Neural crest cell (in vitro differentiated cells): ENCODE results near the gene ARMC5. TPM values are rescaled to one million over a fixed set of nuclear protein-coding genes. Genes with fewer than 3 reads are reported as not detected.

Source experiments
- DNase-seq: peaks from one replicate; pipeline ENCODE4 v3.0.0; 2021; ENCODE audit warnings: low read depth, mixed read lengths, low spot score
- H3K27ac Mint-ChIP-seq: one replicate; pipeline ENCODE4 v1.8.0; 2021; ENCODE audit warnings: mild to moderate bottlenecking, mixed read lengths; ENCODE audit not compliant: unreplicated experiment
- H3K27me3 Mint-ChIP-seq: 2 replicates; pipeline ENCODE4 v1.8.0; 2021; ENCODE audit warnings: low read depth, mild to moderate bottlenecking, mixed read lengths
- H3K36me3 Mint-ChIP-seq: 2 replicates; pipeline ENCODE4 v1.8.0; 2021; ENCODE audit warnings: low read depth, mild to moderate bottlenecking, mixed read lengths
- H3K4me1 Mint-ChIP-seq: 2 replicates; pipeline ENCODE4 v1.8.0; 2021; ENCODE audit warnings: mixed read lengths
- H3K4me3 Mint-ChIP-seq: one replicate; pipeline ENCODE4 v1.8.0; 2021; ENCODE audit warnings: mild to moderate bottlenecking, mixed read lengths
- H3K9me3 Mint-ChIP-seq: 2 replicates; pipeline ENCODE4 v1.8.0; 2021; ENCODE audit warnings: mixed read lengths
- CTCF ChIP-seq: fragments of 200-600 bp; sonication (generic); conservative IDR thresholded peaks from 2 replicates; pipeline ENCODE4 v1.5.0; 2021; ENCODE audit warnings: antibody characterized with exemption, mild to moderate bottlenecking
- total RNA-seq: library from RNA; stranded (reverse); gene quantifications from 2 replicates; pipeline ENCODE4 v1.2.1, GENCODE V29; 2021

The ARMC5 gene
- total RNA-seq, 1 donor from 2014 or later: 12.3 TPM

GRCh38 chr16:31471875-31472708 lies 12.8 kb downstream of the ARMC5 start, which contains the start of gene TGFB1I1:
Gene TGFB1I1 (plus strand): TSS chr16:31472152. CDS start chr16:31472189, 37 bp downstream.
- DNase-seq: no peak
- peaks cover 26% of the 10 kb centered on the region for H3K4me1 Mint-ChIP-seq
- H3K4me3 Mint-ChIP-seq: peak within 1 kb of the TSS; percentile 87
- H3K27ac Mint-ChIP-seq: peak within 1 kb of the TSS; percentile 62
- no peaks in the 10 kb centered on the region for H3K9me3 Mint-ChIP-seq
- peaks cover 56% of the 10 kb centered on the region for H3K27me3 Mint-ChIP-seq
- H3K36me3 Mint-ChIP-seq: no peaks in the 10 kb centered on the region
- no peak for TF ChIP-seq CTCF

- H3K27me3 Mint-ChIP-seq: peaks cover 63% of the 10 kb centered on the region
- H3K4me3 Mint-ChIP-seq: peak overlapping the region; percentile 87
- peak; percentile 65 for TF ChIP-seq CTCF
- peaks cover 29% of the 10 kb centered on the region for H3K4me1 Mint-ChIP-seq
- no peak overlapping the region for H3K27ac Mint-ChIP-seq
- H3K9me3 Mint-ChIP-seq: no peaks in the 10 kb centered on the region
- H3K36me3 Mint-ChIP-seq: no peaks in the 10 kb centered on the region
- DNase-seq: no peak
These were observed 13.5 kb downstream of the ARMC5 start for GRCh38 chr16:31472709-31473203.

GRCh38 chr16:31473264-31473984 lies 14.1 kb downstream of the ARMC5 start:
- no peak overlapping the region for H3K27ac Mint-ChIP-seq
- peak overlapping the region; percentile 87 for H3K4me3 Mint-ChIP-seq
- H3K9me3 Mint-ChIP-seq: no peaks in the 10 kb centered on the region
- no peaks in the 10 kb centered on the region for H3K36me3 Mint-ChIP-seq
- peaks cover 69% of the 10 kb centered on the region for H3K27me3 Mint-ChIP-seq
- no peak for TF ChIP-seq CTCF
- peaks cover 33% of the 10 kb centered on the region for H3K4me1 Mint-ChIP-seq
- no peak for DNase-seq

- Mint-ChIP-seq H3K27me3 (peaks cover 76% of the 10 kb centered on the region), H3K4me3 (peak overlapping the region; percentile 64)
These were observed 14.9 kb downstream of the ARMC5 start for GRCh38 chr16:31474173-31474714.

More at GRCh38 chr16:31474173-31474714, 14.9 kb downstream of the ARMC5 start:
- peaks cover 33% of the 10 kb centered on the region for H3K4me1 Mint-ChIP-seq
- no peaks in the 10 kb centered on the region for H3K9me3 Mint-ChIP-seq
- no peak for DNase-seq
- no peaks in the 10 kb centered on the region for H3K36me3 Mint-ChIP-seq
- TF ChIP-seq CTCF: no peak
- no peak overlapping the region for H3K27ac Mint-ChIP-seq
